ENCODE measurements around the gene MAD1L1.

GRCh38 chr7:1815051-1815481 is 417.7 kb downstream of the MAD1L1 start:
- TF ChIP-seq CTCF (IDR thresholded peaks at IDR 0.05) = no peak
- no peak for TF ChIP-seq POLR2A (IDR thresholded peaks at IDR 0.05)
